Measurements from ENCODE around the gene SCCPDH. TPM values are rescaled to one million over a fixed set of nuclear protein-coding genes. Genes with fewer than 3 reads are reported as not detected.

Gene SCCPDH
- total and polyA plus RNA-seq, 2 experiments from 2014 or later: 43.6 to 88.0 TPM

DNA sequence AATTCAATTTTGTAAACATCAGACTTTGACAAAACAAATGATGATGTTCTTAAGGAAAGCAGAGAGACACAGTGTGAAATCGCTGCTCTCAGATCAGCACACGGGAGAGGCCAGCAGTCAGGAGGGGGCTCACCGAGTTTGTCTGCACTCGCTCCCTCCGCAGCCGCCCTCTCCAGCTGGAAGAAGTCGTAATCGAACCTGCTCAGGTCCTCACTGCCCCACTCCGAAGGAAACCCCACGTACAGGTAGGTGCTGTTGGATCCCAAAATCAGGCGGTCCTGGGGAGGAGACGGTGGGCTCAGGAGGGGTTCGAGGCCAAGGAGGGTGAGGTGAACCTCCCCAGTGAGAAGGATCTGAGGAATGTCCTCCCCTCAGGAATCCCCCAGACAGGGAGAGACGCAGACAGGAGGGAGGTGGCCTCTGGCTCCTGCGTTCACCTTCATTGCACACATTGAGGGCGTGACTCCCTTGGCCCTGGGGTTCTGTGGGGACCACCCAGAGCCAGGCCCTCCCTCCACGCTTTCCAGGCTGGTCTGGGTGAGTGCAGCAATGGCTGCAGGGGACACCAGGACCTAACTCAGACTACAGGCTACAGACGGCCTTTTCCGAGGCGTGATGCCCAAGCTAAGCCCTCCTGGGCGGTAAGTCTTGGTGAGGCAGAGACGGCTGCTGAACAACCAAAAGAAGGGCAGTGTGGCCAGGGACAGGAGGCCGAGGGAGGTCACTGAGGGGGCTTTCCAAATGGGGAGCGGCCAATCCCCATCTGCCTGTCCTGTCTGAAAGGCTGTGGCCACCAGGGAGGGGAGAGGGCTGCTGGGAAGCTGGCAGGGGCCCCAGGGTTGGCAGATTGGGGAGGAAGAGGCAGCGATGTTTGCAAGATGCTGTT, 65.5 kb downstream of the SCCPDH start:
- H3K27ac ChIP-seq: no peak overlapping the region
- no peaks in the 10 kb centered on the region for H3K9me3 ChIP-seq (ENCODE audit: low read depth)
- no peak overlapping the region for H3K4me3 ChIP-seq
- DNase-seq (ENCODE audit: low read depth in 1 of 2, low spot score in 1 of 2): no peak
- no peaks in the 10 kb centered on the region for H3K27me3 ChIP-seq
- peaks cover 8% of the 10 kb centered on the region for H3K4me1 ChIP-seq (ENCODE audit: low read depth)
- TF ChIP-seq, protein P1, sequence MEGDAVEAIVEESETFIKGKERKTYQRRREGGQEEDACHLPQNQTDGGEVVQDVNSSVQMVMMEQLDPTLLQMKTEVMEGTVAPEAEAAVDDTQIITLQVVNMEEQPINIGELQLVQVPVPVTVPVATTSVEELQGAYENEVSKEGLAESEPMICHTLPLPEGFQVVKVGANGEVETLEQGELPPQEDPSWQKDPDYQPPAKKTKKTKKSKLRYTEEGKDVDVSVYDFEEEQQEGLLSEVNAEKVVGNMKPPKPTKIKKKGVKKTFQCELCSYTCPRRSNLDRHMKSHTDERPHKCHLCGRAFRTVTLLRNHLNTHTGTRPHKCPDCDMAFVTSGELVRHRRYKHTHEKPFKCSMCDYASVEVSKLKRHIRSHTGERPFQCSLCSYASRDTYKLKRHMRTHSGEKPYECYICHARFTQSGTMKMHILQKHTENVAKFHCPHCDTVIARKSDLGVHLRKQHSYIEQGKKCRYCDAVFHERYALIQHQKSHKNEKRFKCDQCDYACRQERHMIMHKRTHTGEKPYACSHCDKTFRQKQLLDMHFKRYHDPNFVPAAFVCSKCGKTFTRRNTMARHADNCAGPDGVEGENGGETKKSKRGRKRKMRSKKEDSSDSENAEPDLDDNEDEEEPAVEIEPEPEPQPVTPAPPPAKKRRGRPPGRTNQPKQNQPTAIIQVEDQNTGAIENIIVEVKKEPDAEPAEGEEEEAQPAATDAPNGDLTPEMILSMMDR (IDR thresholded peaks at IDR 0.05; ENCODE audit: low read depth, low read length): no peak
- no peaks in the 10 kb centered on the region for H3K36me3 ChIP-seq

DNA sequence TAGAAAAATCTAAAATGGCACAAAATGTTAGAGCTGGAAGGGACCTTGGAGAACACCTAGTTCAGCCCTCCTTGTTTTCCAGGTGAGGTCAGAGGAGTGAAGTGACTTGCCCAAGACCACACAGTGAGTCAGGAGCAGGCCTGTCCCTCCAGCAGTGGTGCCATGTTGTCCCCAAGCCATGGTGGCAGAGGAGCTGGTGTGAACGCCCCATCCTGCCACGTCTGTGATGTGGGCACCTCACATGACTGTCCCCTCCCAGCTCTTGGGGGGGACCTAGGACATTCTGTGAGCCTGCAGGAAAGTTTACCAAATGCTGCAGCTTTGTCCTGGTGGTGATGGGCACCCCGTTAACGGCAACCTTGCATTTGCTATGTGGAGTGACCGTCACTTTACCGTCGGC, 66.2 kb downstream of the SCCPDH start:
- H3K9me3 ChIP-seq (ENCODE audit: low read depth): no peaks in the 10 kb centered on the region

DNA sequence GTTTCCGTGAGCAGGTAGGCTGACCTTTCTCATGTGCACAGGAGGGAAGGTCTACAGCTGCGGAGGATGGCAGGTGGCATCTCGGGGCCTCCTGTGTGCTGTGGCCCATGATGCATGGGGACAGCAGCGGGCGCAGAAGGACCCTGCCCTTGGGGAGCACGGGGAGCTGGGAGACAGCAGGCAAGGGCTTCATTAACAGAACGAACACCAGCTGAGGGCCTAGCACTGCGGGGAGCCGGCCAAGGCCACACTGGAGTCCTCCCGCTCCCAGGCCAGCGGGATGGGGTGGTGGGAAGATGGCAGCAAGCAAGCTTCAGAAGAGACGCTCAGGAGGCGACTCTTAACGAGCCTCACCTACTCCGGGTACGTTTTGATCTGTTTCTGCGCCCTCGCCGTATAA, 66.6 kb downstream of the SCCPDH start:
- no peaks in the 10 kb centered on the region for H3K36me3 ChIP-seq
- H3K4me3 ChIP-seq: no peak overlapping the region
- no peak overlapping the region for H3K27ac ChIP-seq
- H3K4me1 ChIP-seq (ENCODE audit: low read depth): peaks cover 10% of the 10 kb centered on the region
- H3K27me3 ChIP-seq: no peaks in the 10 kb centered on the region
- TF ChIP-seq, protein P1 (IDR thresholded peaks at IDR 0.05; ENCODE audit: low read depth, low read length): no peak
- DNase-seq (ENCODE audit: low read depth in 1 of 2, low spot score in 1 of 2): no peak
- H3K9me3 ChIP-seq (ENCODE audit: low read depth): no peaks in the 10 kb centered on the region

More for the DNA sequence above, 66.2 kb downstream of the SCCPDH start:
- no peak overlapping the region for H3K27ac ChIP-seq
- H3K4me3 ChIP-seq: no peak overlapping the region
- H3K36me3 ChIP-seq: no peaks in the 10 kb centered on the region
- no peaks in the 10 kb centered on the region for H3K27me3 ChIP-seq
- peaks cover 10% of the 10 kb centered on the region for H3K4me1 ChIP-seq (ENCODE audit: low read depth)
- TF ChIP-seq, protein P1 (IDR thresholded peaks at IDR 0.05; ENCODE audit: low read depth, low read length): no peak
- no peak for DNase-seq (ENCODE audit: low read depth in 1 of 2, low spot score in 1 of 2)

DNA sequence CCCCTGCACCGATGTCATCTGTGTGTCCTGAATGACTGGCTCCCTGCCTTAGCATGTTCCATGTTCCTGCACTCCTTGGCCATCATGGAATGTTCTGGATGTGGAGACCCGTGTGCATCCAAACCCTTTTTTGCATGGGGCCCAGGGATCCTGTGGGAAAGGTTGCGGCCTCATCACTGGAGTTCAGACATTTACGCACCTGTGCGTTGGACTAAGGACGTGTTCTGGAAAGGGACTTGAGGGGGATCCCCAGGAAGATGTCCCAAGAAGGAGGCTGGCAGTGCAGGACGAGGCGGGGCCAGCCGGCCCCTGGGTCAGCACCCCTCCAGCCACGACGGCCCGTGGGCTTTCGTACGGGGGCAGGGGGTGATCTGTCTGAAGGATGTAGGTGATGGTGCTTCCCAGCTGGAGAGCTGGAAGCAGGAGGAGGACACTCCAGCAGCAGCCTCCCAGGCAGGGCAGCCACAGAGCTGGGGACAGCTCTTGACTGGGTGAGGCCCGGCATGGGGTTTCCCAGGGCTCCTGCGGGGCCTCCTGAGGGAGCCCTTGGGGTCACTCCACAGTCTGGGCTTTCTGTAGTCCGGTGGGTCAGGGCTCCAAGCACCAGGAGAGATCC, 67.2 kb downstream of the SCCPDH start:
- Histone ChIP-seq H3K4me1 (ENCODE audit: low read depth) (peaks cover 10% of the 10 kb centered on the region), H3K4me3 (no peak overlapping the region), H3K9me3 (ENCODE audit: low read depth) (no peaks in the 10 kb centered on the region), H3K27me3 (no peaks in the 10 kb centered on the region), H3K27ac (no peak overlapping the region), H3K36me3 (no peaks in the 10 kb centered on the region)
- no peak for DNase-seq (ENCODE audit: low read depth in 1 of 2, low spot score in 1 of 2)
- TF ChIP-seq, protein P1 (IDR thresholded peaks at IDR 0.05; ENCODE audit: low read depth, low read length): no peak

DNA sequence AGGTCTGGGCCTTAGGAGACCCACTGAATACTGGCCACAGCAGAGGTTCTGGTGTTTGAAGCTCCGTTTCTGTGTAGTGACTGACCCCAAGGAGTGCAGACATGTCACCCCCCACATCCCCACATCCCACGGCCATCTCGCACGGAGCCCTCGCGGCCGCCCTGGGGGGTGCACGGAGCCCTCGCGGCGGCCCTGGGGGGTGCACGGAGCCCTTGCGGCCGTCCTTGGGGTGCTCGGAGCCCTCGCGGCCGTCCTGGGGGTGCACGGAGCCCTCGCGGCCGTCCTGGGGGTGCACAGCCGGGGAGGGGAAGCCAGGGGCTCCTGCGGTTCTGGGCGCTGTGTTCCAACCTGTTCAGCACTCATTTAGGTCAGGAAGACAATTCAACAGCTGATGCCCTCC, 68.4 kb downstream of the SCCPDH start:
- no peak for DNase-seq (ENCODE audit: low read depth in 1 of 2, low spot score in 1 of 2)
- no peaks in the 10 kb centered on the region for H3K27me3 ChIP-seq

More for the DNA sequence above, 68.4 kb downstream of the SCCPDH start:
- H3K4me1 ChIP-seq (ENCODE audit: low read depth): peaks cover 10% of the 10 kb centered on the region
- H3K4me3 ChIP-seq: no peak overlapping the region
- H3K27ac ChIP-seq: no peak overlapping the region
- no peaks in the 10 kb centered on the region for H3K36me3 ChIP-seq
- H3K9me3 ChIP-seq (ENCODE audit: low read depth): no peaks in the 10 kb centered on the region
- TF ChIP-seq, protein P1 (IDR thresholded peaks at IDR 0.05; ENCODE audit: low read depth, low read length): no peak
